Measurements from ENCODE around the gene DBN1.
"Not testable (repeated sequence)": the region's sequence is repeated elsewhere in the genome, so short reads cannot be mapped to it uniquely, and the experiment has no call there.

DBN1 gene

GRCh38 chr5:177487144-177487543 lies 13.7 kb upstream of the DBN1 start:
- H3K4me3 ChIP-seq (ENCODE audit: low read depth in 1 of 2, low read length in 2 of 2): no peak overlapping the region
- H3K4me1 ChIP-seq (ENCODE audit: insufficient read depth, low read length): peaks cover 73% of the 10 kb centered on the region
- H3K27ac ChIP-seq (ENCODE audit: low read depth, low read length): no peak overlapping the region
- no peaks in the 10 kb centered on the region for H3K9me3 ChIP-seq (ENCODE audit: low read length)
- peaks cover 79% of the 10 kb centered on the region for H3K36me3 ChIP-seq (ENCODE audit: insufficient read depth, low read length)
- no peak overlapping the region for H3K9ac ChIP-seq (ENCODE audit: low read length)
- H3K27me3 ChIP-seq (ENCODE audit: control insufficient read depth in 1 of 2, insufficient read depth in 2 of 2, low read length in 2 of 2): no peaks in the 10 kb centered on the region

GRCh38 chr5:177486256-177486655 lies 12.8 kb upstream of the DBN1 start:
- Histone ChIP-seq H3K9ac (ENCODE audit: low read length) (no peak overlapping the region), H3K27ac (ENCODE audit: low read depth, low read length) (no peak overlapping the region), H3K27me3 (ENCODE audit: control insufficient read depth in 1 of 2, insufficient read depth in 2 of 2, low read length in 2 of 2) (no peaks in the 10 kb centered on the region), H3K36me3 (ENCODE audit: insufficient read depth, low read length) (peaks cover 82% of the 10 kb centered on the region), H3K4me3 (ENCODE audit: low read depth in 1 of 2, low read length in 2 of 2) (no peak overlapping the region), H3K9me3 (ENCODE audit: low read length) (no peaks in the 10 kb centered on the region), H3K4me1 (ENCODE audit: insufficient read depth, low read length) (peaks cover 80% of the 10 kb centered on the region)

DNA sequence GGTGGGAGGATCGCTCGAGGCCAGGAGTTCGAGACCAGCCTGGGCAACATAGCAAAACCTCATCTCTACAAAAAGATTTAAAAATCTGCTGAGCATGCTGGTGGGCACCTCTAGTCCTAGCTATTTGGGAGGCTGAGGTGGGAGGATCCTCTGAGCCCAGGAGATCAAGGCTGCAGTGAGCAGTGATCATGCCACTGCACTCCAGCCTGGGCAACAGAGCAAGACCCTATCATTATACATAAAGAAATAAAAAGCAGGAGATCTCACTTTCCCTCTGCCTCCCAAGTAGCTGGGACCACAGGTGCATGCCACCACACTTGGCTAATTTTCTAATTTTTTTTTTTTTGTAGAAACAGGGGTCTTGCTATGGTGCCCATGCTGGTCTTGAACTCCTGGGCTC lies 12.3 kb upstream of the DBN1 start:
- peaks cover 76% of the 10 kb centered on the region for H3K4me1 ChIP-seq (ENCODE audit: insufficient read depth, low read length)

DNA sequence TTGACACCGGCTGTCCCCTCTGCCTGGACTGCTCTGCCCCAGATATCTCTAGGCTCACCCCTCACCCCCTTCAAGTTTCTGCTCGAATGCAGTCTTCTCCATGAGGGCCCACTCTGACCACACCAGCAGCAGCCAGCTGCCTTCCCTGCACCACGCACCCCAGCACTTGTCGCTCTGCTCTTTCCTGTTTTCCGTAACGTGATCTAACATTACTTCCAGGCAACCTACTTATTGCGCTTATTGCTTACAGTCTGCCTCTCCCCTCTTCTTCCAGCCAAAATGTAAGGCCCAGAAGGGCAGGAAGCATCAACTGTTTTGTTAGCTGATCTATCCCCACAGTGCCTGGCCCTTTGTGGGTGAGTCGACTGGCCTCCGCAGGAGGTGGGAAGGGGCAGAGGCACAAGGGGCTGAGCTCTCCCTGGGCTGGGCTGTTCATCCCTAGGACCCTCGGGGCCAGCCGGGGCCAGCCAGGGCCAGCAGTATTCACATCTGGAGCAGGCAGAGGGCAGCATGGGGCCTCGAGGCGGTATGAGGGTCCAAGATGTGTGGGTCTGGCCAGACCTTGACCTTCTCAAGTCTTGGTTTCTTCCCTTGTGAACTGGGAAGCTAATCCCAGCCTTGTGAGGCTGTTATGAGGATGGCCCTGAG lies 11.6 kb upstream of the DBN1 start:
- no peaks in the 10 kb centered on the region for H3K27me3 ChIP-seq (ENCODE audit: control insufficient read depth in 1 of 2, insufficient read depth in 2 of 2, low read length in 2 of 2)
- peaks cover 70% of the 10 kb centered on the region for H3K36me3 ChIP-seq (ENCODE audit: insufficient read depth, low read length)
- H3K4me3 ChIP-seq (ENCODE audit: low read depth in 1 of 2, low read length in 2 of 2): no peak overlapping the region
- peaks cover 71% of the 10 kb centered on the region for H3K4me1 ChIP-seq (ENCODE audit: insufficient read depth, low read length)
- H3K9ac ChIP-seq (ENCODE audit: low read length): no peak overlapping the region
- H3K27ac ChIP-seq (ENCODE audit: low read depth, low read length): peak overlapping the region; percentile 80
- no peaks in the 10 kb centered on the region for H3K9me3 ChIP-seq (ENCODE audit: low read length)

More for the DNA sequence above, 12.3 kb upstream of the DBN1 start:
- not testable (repeated sequence) for H3K9me3 ChIP-seq (ENCODE audit: low read length); H3K9ac ChIP-seq (ENCODE audit: low read length); H3K27me3 ChIP-seq (ENCODE audit: control insufficient read depth in 1 of 2, insufficient read depth in 2 of 2, low read length in 2 of 2); H3K4me3 ChIP-seq (ENCODE audit: low read depth in 1 of 2, low read length in 2 of 2)
- Histone ChIP-seq H3K36me3 (ENCODE audit: insufficient read depth, low read length) (peaks cover 77% of the 10 kb centered on the region), H3K27ac (ENCODE audit: low read depth, low read length) (peak overlapping the region; percentile 80)

GRCh38 chr5:177483994-177484901 lies 10.8 kb upstream of the DBN1 start:
- H3K9ac ChIP-seq (ENCODE audit: low read length): no peak overlapping the region
- H3K9me3 ChIP-seq (ENCODE audit: low read length): no peaks in the 10 kb centered on the region
- H3K27ac ChIP-seq (ENCODE audit: low read depth, low read length): peak overlapping the region; percentile 80
- H3K36me3 ChIP-seq (ENCODE audit: insufficient read depth, low read length): peaks cover 63% of the 10 kb centered on the region
- H3K4me1 ChIP-seq (ENCODE audit: insufficient read depth, low read length): peaks cover 71% of the 10 kb centered on the region
- H3K4me3 ChIP-seq (ENCODE audit: low read depth in 1 of 2, low read length in 2 of 2): no peak overlapping the region
- no peaks in the 10 kb centered on the region for H3K27me3 ChIP-seq (ENCODE audit: control insufficient read depth in 1 of 2, insufficient read depth in 2 of 2, low read length in 2 of 2)

DNA sequence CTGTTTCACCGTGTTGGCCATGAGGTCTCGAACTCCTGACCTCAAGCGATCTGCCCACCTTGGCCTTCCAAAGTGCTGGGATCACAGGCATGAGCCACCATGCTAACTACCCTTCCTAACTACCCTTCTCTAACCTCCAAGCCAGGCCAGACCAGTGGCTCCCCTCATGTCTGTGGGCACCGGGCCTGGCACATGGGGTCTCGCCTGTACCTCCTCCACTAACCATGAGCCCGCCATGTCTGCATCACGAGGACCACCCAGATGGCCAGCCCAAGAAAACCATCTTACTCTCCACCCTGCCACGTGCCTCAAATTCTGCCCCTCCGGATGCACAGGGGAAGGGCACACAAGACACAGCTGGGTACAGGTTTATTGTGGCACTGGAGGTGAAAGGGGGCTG lies 9.6 kb upstream of the DBN1 start:
- Histone ChIP-seq H3K9me3 (ENCODE audit: low read length) (no peaks in the 10 kb centered on the region), H3K36me3 (ENCODE audit: insufficient read depth, low read length) (peaks cover 51% of the 10 kb centered on the region), H3K27ac (ENCODE audit: low read depth, low read length) (peak overlapping the region; percentile 80), H3K27me3 (ENCODE audit: control insufficient read depth in 1 of 2, insufficient read depth in 2 of 2, low read length in 2 of 2) (no peaks in the 10 kb centered on the region), H3K9ac (ENCODE audit: low read length) (no peak overlapping the region), H3K4me3 (ENCODE audit: low read depth in 1 of 2, low read length in 2 of 2) (no peak overlapping the region), H3K4me1 (ENCODE audit: insufficient read depth, low read length) (peaks cover 79% of the 10 kb centered on the region)

DNA sequence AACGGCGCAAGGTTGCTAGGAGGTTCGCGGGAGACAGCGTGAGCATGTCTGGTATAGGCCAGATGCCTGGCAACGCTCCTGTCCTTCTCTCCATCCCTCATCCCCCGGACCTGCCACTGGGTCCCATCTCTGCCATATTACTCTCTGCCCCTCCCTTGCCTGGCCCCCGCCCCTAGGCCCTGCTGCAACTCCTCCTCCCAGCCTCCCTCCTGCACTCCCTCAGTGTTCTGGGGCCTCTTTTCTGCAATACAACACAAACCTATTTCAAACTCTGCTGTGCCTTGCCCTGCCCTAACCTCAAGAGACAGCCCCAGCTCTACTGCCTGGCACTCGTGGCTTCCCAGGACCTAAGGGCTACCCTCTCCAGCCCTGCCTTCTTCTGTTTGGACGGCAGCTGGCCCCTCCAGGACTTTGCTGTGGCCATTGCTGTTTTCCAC lies 8.9 kb upstream of the DBN1 start:
- no peak overlapping the region for H3K9ac ChIP-seq (ENCODE audit: low read length)
- H3K27ac ChIP-seq (ENCODE audit: low read depth, low read length): no peak overlapping the region
- H3K4me1 ChIP-seq (ENCODE audit: insufficient read depth, low read length): peaks cover 82% of the 10 kb centered on the region
- H3K9me3 ChIP-seq (ENCODE audit: low read length): no peaks in the 10 kb centered on the region
- H3K27me3 ChIP-seq (ENCODE audit: control insufficient read depth in 1 of 2, insufficient read depth in 2 of 2, low read length in 2 of 2): no peaks in the 10 kb centered on the region
- peaks cover 44% of the 10 kb centered on the region for H3K36me3 ChIP-seq (ENCODE audit: insufficient read depth, low read length)
- no peak overlapping the region for H3K4me3 ChIP-seq (ENCODE audit: low read depth in 1 of 2, low read length in 2 of 2)

DNA sequence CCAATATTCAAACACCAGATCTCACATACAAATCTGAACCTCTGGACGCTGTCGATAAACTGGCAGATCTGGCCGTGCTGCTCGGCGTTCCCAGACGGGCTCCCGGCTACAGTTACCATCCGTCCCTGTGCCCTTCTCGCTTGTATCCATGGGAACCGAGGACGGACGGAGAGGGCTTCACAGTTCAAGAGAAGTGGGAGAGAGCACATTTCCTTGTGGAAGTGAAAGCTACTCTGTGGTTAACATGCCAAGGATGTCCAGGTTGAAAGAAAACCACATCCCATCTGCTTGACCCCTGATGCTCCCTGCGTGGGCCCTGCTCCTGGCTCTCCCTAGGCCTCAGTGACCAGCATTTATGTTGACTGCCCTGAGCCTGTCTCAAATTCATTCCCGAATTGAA lies 6.3 kb upstream of the DBN1 start:
- H3K27me3 ChIP-seq (ENCODE audit: control insufficient read depth in 1 of 2, insufficient read depth in 2 of 2, low read length in 2 of 2): no peaks in the 10 kb centered on the region
- peak overlapping the region; percentile 76 for H3K27ac ChIP-seq (ENCODE audit: low read depth, low read length)
- H3K9me3 ChIP-seq (ENCODE audit: low read length): no peaks in the 10 kb centered on the region
- peaks cover 26% of the 10 kb centered on the region for H3K36me3 ChIP-seq (ENCODE audit: insufficient read depth, low read length)
- H3K4me1 ChIP-seq (ENCODE audit: insufficient read depth, low read length): peaks cover 88% of the 10 kb centered on the region
- H3K4me3 ChIP-seq (ENCODE audit: low read depth in 1 of 2, low read length in 2 of 2): no peak overlapping the region
- no peak overlapping the region for H3K9ac ChIP-seq (ENCODE audit: low read length)

DNA sequence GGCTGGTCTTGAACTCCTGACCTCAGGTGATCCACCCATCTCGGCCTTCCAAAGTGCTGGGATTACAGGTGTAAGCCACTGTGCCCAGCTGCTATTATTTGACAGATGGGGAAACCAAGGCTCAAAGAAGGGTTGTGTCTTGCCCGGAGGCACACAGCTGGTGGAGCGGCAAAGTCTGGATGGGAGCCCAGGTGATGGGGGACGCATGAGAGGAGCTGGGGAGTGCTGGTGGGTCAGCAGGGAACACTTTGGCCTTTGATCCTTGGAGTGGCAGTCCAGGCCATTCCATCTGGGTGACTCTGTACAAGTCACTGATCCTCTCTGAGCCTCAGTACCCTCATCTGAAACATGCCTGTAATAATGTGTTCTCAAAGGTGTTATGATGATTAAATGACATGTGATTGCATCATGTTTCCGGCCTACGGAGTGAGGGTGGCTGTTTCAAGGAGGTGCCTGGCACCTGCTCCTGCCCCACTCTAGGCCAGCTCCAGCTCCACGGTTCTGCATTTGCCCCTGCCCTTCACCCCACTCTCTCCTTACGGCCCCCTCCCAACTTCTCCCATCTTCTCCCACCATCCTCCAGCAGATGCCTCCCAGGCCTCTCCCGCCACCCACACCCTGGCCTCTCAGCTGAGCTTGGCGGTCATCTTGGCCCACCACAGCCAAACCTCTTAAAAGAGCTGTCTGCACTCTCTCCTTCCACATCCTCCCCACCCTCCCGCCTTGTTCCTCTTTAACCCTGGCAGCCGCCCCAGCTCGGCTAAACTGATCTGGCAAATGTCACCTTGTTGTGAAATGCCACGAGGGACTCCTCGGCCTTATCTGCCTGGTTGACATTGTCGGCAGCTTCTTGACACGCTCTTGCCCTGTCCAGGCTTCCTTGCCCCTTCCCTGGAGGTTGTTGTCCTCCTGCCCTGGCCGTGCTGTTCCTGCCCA lies 5.5 kb upstream of the DBN1 start:
- Histone ChIP-seq H3K36me3 (ENCODE audit: insufficient read depth, low read length) (peaks cover 18% of the 10 kb centered on the region), H3K4me3 (ENCODE audit: low read depth in 1 of 2, low read length in 2 of 2) (no peak overlapping the region), H3K27me3 (ENCODE audit: control insufficient read depth in 1 of 2, insufficient read depth in 2 of 2, low read length in 2 of 2) (no peaks in the 10 kb centered on the region), H3K27ac (ENCODE audit: low read depth, low read length) (peak overlapping the region; percentile 76), H3K9me3 (ENCODE audit: low read length) (no peaks in the 10 kb centered on the region), H3K9ac (ENCODE audit: low read length) (no peak overlapping the region), H3K4me1 (ENCODE audit: insufficient read depth, low read length) (peaks cover 88% of the 10 kb centered on the region)

GRCh38 chr5:177477701-177478477 lies 4.5 kb upstream of the DBN1 start:
- Histone ChIP-seq H3K9ac (ENCODE audit: low read length) (no peak overlapping the region), H3K4me1 (ENCODE audit: insufficient read depth, low read length) (peaks cover 78% of the 10 kb centered on the region), H3K27me3 (ENCODE audit: control insufficient read depth in 1 of 2, insufficient read depth in 2 of 2, low read length in 2 of 2) (no peaks in the 10 kb centered on the region), H3K4me3 (ENCODE audit: low read depth in 1 of 2, low read length in 2 of 2) (no peak overlapping the region), H3K27ac (ENCODE audit: low read depth, low read length) (peak overlapping the region; percentile 70), H3K9me3 (ENCODE audit: low read length) (no peaks in the 10 kb centered on the region), H3K36me3 (ENCODE audit: insufficient read depth, low read length) (peaks cover 7% of the 10 kb centered on the region)
